Measurements from ENCODE around the gene SLC4A5.
A peak's percentile ranks its signal among the peaks of the same experiment; 100 is the strongest.
"Not testable (repeated sequence)": the region's sequence is repeated elsewhere in the genome, so short reads cannot be mapped to it uniquely, and the experiment has no call there.

Gene SLC4A5

DNA sequence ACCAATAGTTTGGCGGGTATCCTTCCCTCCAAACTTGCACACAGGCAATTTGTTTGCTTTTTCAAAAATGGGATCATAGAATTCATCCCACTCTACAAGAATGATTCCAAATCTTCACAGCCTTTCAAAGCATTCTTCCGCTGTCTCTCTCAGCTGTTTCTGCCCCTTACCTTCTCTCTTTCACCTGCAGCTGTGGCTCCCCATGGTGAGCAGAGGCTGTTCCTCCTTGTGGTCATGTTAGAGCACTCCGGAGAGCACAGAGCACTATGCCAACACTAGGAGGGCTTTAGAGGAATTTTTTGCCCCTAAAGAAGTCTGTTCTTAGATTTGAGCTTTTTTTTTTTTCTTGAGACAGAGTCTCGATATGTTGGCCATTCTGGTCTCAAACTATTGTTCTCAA, 114.4 kb downstream of the SLC4A5 start:
- no peak for DNase-seq (ENCODE audit: low spot score)

DNA sequence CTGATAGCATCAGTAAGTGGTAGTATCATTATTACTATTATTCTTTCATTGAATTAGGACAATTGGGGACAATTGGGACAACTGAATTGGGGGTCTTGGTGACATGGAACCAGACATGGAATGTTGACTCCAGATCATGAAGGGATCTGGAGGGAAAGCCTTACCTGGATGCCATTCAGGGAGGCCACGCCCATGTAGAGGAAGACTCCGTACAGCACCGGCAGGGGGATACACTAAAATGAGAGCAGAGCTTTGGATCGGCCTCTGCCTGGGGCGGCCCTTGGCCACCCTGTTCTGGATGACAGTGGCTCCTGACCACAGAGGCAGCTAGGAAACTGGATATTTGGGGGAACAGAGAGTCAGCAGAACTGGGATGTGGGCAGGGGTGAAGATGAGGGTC, 115.6 kb downstream of the SLC4A5 start:
- no peak for DNase-seq (ENCODE audit: low spot score)

GRCh38 chr2:74226648-74227213, 116.5 kb downstream of the SLC4A5 start:
- no peak for DNase-seq (ENCODE audit: low spot score)

GRCh38 chr2:74225698-74226459, 117.3 kb downstream of the SLC4A5 start:
- no peak for DNase-seq (ENCODE audit: low spot score)

GRCh38 chr2:74223941-74224770, 119.1 kb downstream of the SLC4A5 start:
- DNase-seq (ENCODE audit: low spot score), result no peak

DNA sequence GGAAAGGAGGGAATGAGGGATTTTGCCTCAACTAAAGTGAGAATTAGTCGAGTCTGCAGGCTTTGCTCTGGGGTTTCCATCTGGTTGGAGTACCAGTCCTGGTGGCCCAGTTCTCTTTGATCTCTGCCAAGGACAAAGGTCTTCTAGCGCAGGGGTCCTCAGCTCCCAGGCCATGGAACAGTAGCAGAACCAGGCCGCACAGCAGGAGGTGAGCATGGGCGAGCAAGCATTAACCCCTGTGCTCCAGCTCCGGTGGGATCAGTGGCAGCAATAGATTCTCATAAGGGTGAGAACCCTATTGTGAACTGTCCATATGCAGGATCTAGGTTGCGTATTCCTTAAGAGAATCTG, 120.9 kb downstream of the SLC4A5 start:
- DNase-seq (ENCODE audit: low spot score), result no peak

- no peak for DNase-seq (ENCODE audit: low spot score)
These were observed 121.5 kb downstream of the SLC4A5 start for GRCh38 chr2:74221604-74222299.

DNA sequence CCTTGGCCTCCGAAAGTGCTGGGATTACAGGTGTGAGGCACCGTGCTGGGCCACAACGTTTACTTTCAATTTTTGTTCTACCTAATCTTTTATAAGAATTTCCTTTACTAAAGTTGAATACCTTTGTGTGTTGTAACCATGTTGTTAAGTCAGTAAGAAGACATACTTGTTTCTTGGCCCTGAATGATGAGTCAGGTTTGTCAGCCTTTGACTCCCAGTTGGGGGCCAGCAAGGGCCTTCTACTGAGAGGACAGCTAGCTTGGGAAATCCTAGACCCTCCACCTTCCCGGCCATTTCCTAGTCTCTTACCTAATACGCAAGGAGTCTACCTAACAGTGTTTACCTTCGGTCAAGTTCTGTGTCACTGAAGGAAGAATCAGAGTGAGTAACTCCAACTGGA, 122.1 kb downstream of the SLC4A5 start:
- DNase-seq (ENCODE audit: low spot score), result no peak

GRCh38 chr2:74219846-74220486, 123.2 kb downstream of the SLC4A5 start:
- DNase-seq (ENCODE audit: low spot score), result no peak

DNA sequence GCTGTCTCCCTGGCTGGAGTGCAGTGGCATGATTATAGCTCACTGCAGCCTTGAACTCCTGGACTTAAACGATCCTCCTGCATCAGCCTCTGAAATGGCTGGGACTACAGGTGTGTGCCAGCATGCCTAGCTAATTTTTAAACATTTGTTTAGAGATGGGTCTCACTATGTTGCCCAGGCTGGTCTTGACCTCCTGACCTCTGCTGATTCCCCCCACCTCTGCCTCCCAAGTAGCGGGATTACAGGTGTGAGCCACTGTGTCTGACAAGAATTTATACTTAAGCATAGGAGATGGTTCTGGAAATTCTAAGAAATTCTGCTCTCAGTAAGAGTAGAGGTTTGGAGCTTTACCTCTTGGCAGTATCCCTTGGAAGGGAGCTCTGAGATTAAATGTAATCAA, 126.6 kb downstream of the SLC4A5 start:
- DNase-seq (ENCODE audit: low spot score), result no peak

DNA sequence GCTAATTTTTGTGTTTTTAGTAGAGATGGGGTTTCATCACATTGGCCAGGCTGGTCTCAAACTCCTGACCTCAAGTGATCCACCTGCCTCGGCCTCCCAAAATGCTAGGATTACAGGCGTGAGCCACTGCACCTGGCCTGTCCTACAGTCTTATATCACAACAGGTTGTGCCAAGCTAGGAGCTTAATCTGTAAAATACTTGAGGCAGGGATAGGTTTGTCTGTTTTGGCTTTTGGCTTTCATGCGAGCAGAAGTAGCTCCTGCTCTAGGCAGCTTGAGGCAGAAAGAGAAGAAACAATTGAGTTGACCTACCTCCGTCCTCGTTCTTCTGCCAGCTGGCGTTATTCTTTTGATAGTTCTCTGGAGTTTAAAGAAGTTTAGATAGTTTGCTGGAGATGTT, 127.4 kb downstream of the SLC4A5 start:
- DNase-seq (ENCODE audit: low spot score), result not testable (repeated sequence)

GRCh38 chr2:74212702-74213410, 130.4 kb downstream of the SLC4A5 start:
- no peak for DNase-seq (ENCODE audit: low spot score)

DNA sequence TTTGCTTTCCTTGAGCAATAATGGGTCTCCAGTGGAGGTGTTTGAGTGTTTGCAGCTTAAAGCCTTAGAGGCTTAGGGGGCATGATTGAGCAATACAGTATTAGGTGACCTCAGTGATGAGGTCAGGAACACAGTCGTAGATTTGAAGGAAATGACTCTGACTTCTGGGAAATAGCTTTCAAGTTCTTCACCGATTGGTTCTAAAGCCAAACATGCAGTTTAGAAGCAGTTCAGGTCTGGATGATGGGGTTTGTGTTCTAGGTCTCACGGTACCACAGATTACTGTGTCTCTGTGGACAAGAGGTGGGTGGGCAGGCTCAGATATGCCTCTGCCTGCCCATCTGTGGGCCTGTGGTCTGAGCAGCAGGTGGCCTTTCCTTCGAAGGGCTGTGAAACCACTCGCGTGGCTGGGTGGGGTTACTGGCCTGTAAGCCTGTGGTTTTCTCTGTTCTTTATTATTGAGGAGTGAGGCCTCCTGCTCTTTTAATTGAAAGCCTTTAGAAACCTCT, 137.0 kb downstream of the SLC4A5 start:
- DNase-seq (ENCODE audit: low spot score), result no peak

GRCh38 chr2:74205596-74205995, 137.6 kb downstream of the SLC4A5 start:
- no peak for DNase-seq (ENCODE audit: low spot score)

- no peak for DNase-seq (ENCODE audit: low spot score)
These were observed 138.1 kb downstream of the SLC4A5 start for GRCh38 chr2:74205113-74205512.

- no peak for DNase-seq (ENCODE audit: low spot score)
These were observed 138.8 kb downstream of the SLC4A5 start for GRCh38 chr2:74204436-74204835.

GRCh38 chr2:74201596-74201995, 141.6 kb downstream of the SLC4A5 start:
- no peak for DNase-seq (ENCODE audit: low spot score)

DNA sequence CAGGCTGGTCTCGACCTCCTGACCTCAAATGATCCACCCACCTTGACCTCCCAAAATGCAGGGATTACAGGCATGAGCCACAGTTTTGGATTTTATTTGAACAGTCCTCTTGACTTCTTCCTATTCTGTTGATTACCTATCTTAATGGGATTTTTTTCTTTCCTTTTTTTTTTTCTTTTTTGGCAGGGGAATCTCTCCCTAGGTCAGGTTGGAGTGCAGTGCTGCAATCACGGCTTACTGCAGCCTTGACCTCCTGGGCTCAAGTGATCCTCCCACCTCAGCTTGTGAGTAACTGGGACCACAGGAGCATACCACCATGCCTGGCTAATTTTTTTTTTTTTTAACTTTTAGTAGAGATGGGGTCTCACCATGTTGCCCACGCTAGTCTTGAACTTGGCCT, 142.0 kb downstream of the SLC4A5 start:
- DNase-seq (ENCODE audit: low spot score), result no peak

GRCh38 chr2:74199871-74200305, 143.3 kb downstream of the SLC4A5 start:
- DNase-seq (ENCODE audit: low spot score), result peak; percentile 29

- DNase-seq (ENCODE audit: low spot score), result no peak
These were observed 143.9 kb downstream of the SLC4A5 start for GRCh38 chr2:74199275-74199701.

All from COLO829 (cell line).